HepG2 (cell line): ENCODE data around the gene ANKRD65. TPM values are rescaled to one million over a fixed set of nuclear protein-coding genes. Genes with fewer than 3 reads are reported as not detected.

Experiments used
- CBX2 ChIP-seq, 2 experiments: fragments of 200-600 bp in 1 of 2; sonication (generic); formaldehyde crosslinking in 1 of 2; IDR thresholded peaks; 2 replicates each; pipeline versions ENCODE4 v1.7.0 to v1.8.1; 2018 to 2022; ENCODE audit warnings: low read depth in 2 of 2, low read length in 1 of 2, mild to moderate bottlenecking in 1 of 2, missing genetic modification reagents in 1 of 2
- CSRNP2 ChIP-seq: sonication (generic); formaldehyde crosslinking; conservative IDR thresholded peaks from 2 replicates; pipeline ENCODE4 v1.8.0; 2022; ENCODE audit warnings: low read depth, missing genetic modification reagents
- FOXO4 ChIP-seq: sonication (generic); formaldehyde crosslinking; conservative IDR thresholded peaks from 2 replicates; pipeline ENCODE4 v1.8.1; 2023; ENCODE audit warnings: missing genetic modification reagents
- MED13 ChIP-seq: sonication (generic); formaldehyde crosslinking; IDR thresholded peaks from 2 replicates; pipeline ENCODE4 v1.5.0; 2020; ENCODE audit warnings: missing genetic modification reagents
- PAF1 ChIP-seq: IDR thresholded peaks from 2 replicates; pipeline ENCODE4 v1.6.1; 2016; ENCODE audit warnings: missing genetic modification reagents, missing compliant biosample characterization
- PLRG1 ChIP-seq: fragments of 450-650 bp; conservative IDR thresholded peaks from 2 replicates; pipeline ENCODE4 v1.6.1; 2016
- TEAD2 ChIP-seq: sonication (generic); formaldehyde crosslinking; IDR thresholded peaks from 2 replicates; pipeline ENCODE4 v1.9.0; 2021; ENCODE audit warnings: missing genetic modification reagents
- ZBTB42 ChIP-seq: sonication (generic); formaldehyde crosslinking; IDR thresholded peaks from 2 replicates; pipeline ENCODE4 v1.5.0; 2020; ENCODE audit warnings: mild to moderate bottlenecking, missing genetic modification reagents
- ZNF407 ChIP-seq: sonication (generic); formaldehyde crosslinking; IDR thresholded peaks from one replicate; pipeline ENCODE4 v1.5.1; 2020; ENCODE audit warnings: mild to moderate bottlenecking, missing genetic modification reagents; ENCODE audit errors: not compliant biosample characterization
- ZNF414 ChIP-seq: sonication (generic); formaldehyde crosslinking; IDR thresholded peaks from 2 replicates; pipeline ENCODE4 v1.5.0; 2020; ENCODE audit warnings: missing genetic modification reagents
- ZNF605 ChIP-seq: sonication (generic); formaldehyde crosslinking; IDR thresholded peaks from 2 replicates; pipeline ENCODE4 v1.8.0; 2022; ENCODE audit warnings: mild to moderate bottlenecking, missing genetic modification reagents
- polyA plus RNA-seq, 8 experiments: library from polyadenylated mRNA; depleted of rRNA in 3 of 8; stranded (reverse) in 7 of 8; unstranded in 1 of 8; fragments of >200 nt; fragmentation: Illumina TruSeq in 4 of 8; extraction: Trizol in 4 of 8; gene quantifications; 2 replicates each; pipeline versions ENCODE4 v1.2.1 to v1.2.3, GENCODE V29; 2011 to 2016; ENCODE audit warnings: low read depth in 4 of 8, missing spikeins in 1 of 8, mixed read lengths in 1 of 8; ENCODE audit not compliant: insufficient read depth in 1 of 8
- total RNA-seq, 5 experiments: library from RNA; depleted of rRNA; stranded (reverse); fragments of >200 nt; fragmentation: Illumina TruSeq; extraction: Trizol; gene quantifications; 2 replicates each; pipeline ENCODE4 v1.2.3, GENCODE V29; 2016; ENCODE audit warnings: low read depth in 1 of 5

ANKRD65 gene
- total and polyA plus RNA-seq, 2 of the 13 experiments (the other 11 are each of a cell fraction or from before 2014, with no cell fraction given), result 12.1 to 30.1 TPM

GRCh38 chr1:1432951-1433803 is 12.1 kb upstream of the ANKRD65 start (continued):
- no peak for TF ChIP-seq CBX2 (IDR thresholded peaks at IDR 0.05; ENCODE audit: low read depth, low read length)
- no peak for TF ChIP-seq CBX2 (CRISPR knock-in tag; IDR thresholded peaks at IDR 0.05; ENCODE audit: low read depth)
- TF ChIP-seq PAF1 (CRISPR knock-in tag), result peak; percentile 40
- peak; percentile 17; the same call in 1 of the 2 replicates for TF ChIP-seq ZNF605 (CRISPR knock-in tag)
- peak; percentile 22 for TF ChIP-seq ZNF407 (CRISPR knock-in tag)
- TF ChIP-seq TEAD2 (CRISPR knock-in tag), result no peak
- no peak for TF ChIP-seq PLRG1
- TF ChIP-seq MED13 (CRISPR knock-in tag), result peak; percentile 67; the same call in 1 of the 2 replicates
- TF ChIP-seq ZBTB42, result peak; percentile 84; the same call in 1 of the 2 replicates
- TF ChIP-seq FOXO4 (CRISPR knock-in tag), result no peak
- TF ChIP-seq ZNF414 (CRISPR knock-in tag), result peak; percentile 69; the same call in 1 of the 2 replicates
- no peak for TF ChIP-seq CSRNP2
